NT2/D1 (cell line): ENCODE measurements around the gene MYO7B.

ENCODE experiments used
- YY1 ChIP-seq: IDR thresholded peaks from 2 replicates; pipeline ENCODE4 v1.6.1; 2011; ENCODE audit not compliant: insufficient read length, insufficient read depth
- ZNF274 ChIP-seq: IDR thresholded peaks from 2 replicates; pipeline ENCODE4 v1.6.1; 2011; ENCODE audit warnings: mild to moderate bottlenecking, low read depth, low read length

GRCh38 chr2:127678531-127678930 lies 143.0 kb downstream of the MYO7B start:
- TF ChIP-seq YY1 = no peak
- TF ChIP-seq ZNF274 = no peak
